Osteoblast (primary cell): ENCODE results near the gene TAGLN2. TPM values are rescaled to one million over a fixed set of nuclear protein-coding genes. Genes with fewer than 3 reads are reported as not detected.

Source experiments
- DNase-seq: peaks from one replicate; pipeline ENCODE4 v3.0.0; 2011; ENCODE audit warnings: low spot score, mixed read lengths; ENCODE audit not compliant: insufficient read length; ENCODE audit errors: missing footprints
- H2AFZ ChIP-seq: 2 replicates; pipeline ENCODE4 v1.6.0; 2011; ENCODE audit warnings: mild to moderate bottlenecking, low read length
- H3K27ac ChIP-seq: 2 replicates; pipeline ENCODE4 v1.5.1; 2011; ENCODE audit warnings: mild to moderate bottlenecking, low read depth, low read length, moderate library complexity
- H3K27me3 ChIP-seq: 2 replicates; pipeline ENCODE4 v1.6.0; 2012; ENCODE audit warnings: mild to moderate bottlenecking, control low read depth, inconsistent platforms, low read length, moderate library complexity; ENCODE audit not compliant: insufficient read depth
- H3K36me3 ChIP-seq: 2 replicates; pipeline ENCODE4 v1.5.1; 2011; ENCODE audit warnings: mild to moderate bottlenecking, low read length, control low read depth, moderate library complexity; ENCODE audit not compliant: insufficient read depth
- H3K4me1 ChIP-seq: 2 replicates; pipeline ENCODE4 v1.5.1; 2011; ENCODE audit warnings: mild to moderate bottlenecking, low read length, control low read depth, moderate library complexity; ENCODE audit not compliant: insufficient read depth
- H3K4me2 ChIP-seq: 2 replicates; pipeline ENCODE4 v1.6.0; 2011; ENCODE audit warnings: mild to moderate bottlenecking, low read length; ENCODE audit not compliant: insufficient read depth
- H3K4me3 ChIP-seq: fragments of 200-600 bp; sonication (generic); 3 replicates; pipeline ENCODE4 v1.5.1; 2012; ENCODE audit warnings: mild to moderate bottlenecking, low read length, inconsistent platforms; ENCODE audit not compliant: insufficient read depth
- H3K79me2 ChIP-seq: 2 replicates; pipeline ENCODE4 v1.6.0; 2012; ENCODE audit warnings: mild to moderate bottlenecking, low read length, control low read depth, inconsistent platforms; ENCODE audit not compliant: insufficient read depth
- H3K9me3 ChIP-seq: 2 replicates; pipeline ENCODE4 v1.5.1; 2011; ENCODE audit warnings: low read depth, low read length, control low read depth
- H4K20me1 ChIP-seq: 2 replicates; pipeline ENCODE4 v1.6.0; 2012; ENCODE audit warnings: mild to moderate bottlenecking, low read length, control low read depth; ENCODE audit not compliant: insufficient read depth
- CTCF ChIP-seq: IDR thresholded peaks from 2 replicates; pipeline ENCODE4 v1.5.1; 2011; ENCODE audit warnings: mild to moderate bottlenecking, low read depth, low read length, moderate library complexity; ENCODE audit errors: extremely low read depth
- total RNA-seq: library from RNA; depleted of rRNA; stranded (reverse); fragments of >200 nt; gene quantifications from 2 replicates; pipeline ENCODE4 v1.2.3, GENCODE V29; 2012

The TAGLN2 gene
- total RNA-seq, 1 donor = 159 TPM

- Histone ChIP-seq H3K36me3 (no peaks in the 10 kb centered on the region), H3K4me3 (no peak overlapping the region), H3K27me3 (no peaks in the 10 kb centered on the region), H3K9me3 (no peaks in the 10 kb centered on the region), H3K79me2 (no peaks in the 10 kb centered on the region), H2AFZ (no peak overlapping the region), H3K27ac (no peak overlapping the region), H3K4me1 (peaks cover 15% of the 10 kb centered on the region), H4K20me1 (no peaks in the 10 kb centered on the region), H3K4me2 (no peak overlapping the region)
- TF ChIP-seq CTCF = no peak
- no peak for DNase-seq
Observed at GRCh38 chr1:159895286-159895685, 30.0 kb downstream of the TAGLN2 start.

- Histone ChIP-seq H3K27me3 (no peaks in the 10 kb centered on the region), H3K4me2 (no peak overlapping the region), H4K20me1 (no peaks in the 10 kb centered on the region), H3K27ac (no peak overlapping the region), H3K4me3 (no peak overlapping the region), H3K4me1 (peaks cover 26% of the 10 kb centered on the region), H3K9me3 (no peaks in the 10 kb centered on the region), H3K36me3 (no peaks in the 10 kb centered on the region), H3K79me2 (no peaks in the 10 kb centered on the region), H2AFZ (no peak overlapping the region)
- no peak for TF ChIP-seq CTCF
- DNase-seq = no peak
Observed at GRCh38 chr1:159892944-159893343, 32.4 kb downstream of the TAGLN2 start.

- H3K27ac ChIP-seq = no peak overlapping the region
- no peak overlapping the region for H2AFZ ChIP-seq
- peak; percentile 90 for DNase-seq
- H3K9me3 ChIP-seq = no peaks in the 10 kb centered on the region
- H3K79me2 ChIP-seq = no peaks in the 10 kb centered on the region
- no peak overlapping the region for H3K4me3 ChIP-seq
- H3K27me3 ChIP-seq = no peaks in the 10 kb centered on the region
- H3K4me1 ChIP-seq = peaks cover 24% of the 10 kb centered on the region
- no peaks in the 10 kb centered on the region for H4K20me1 ChIP-seq
- no peaks in the 10 kb centered on the region for H3K36me3 ChIP-seq
- H3K4me2 ChIP-seq = no peak overlapping the region
- TF ChIP-seq CTCF = peak; percentile 100
Observed at GRCh38 chr1:159891275-159892157, 33.8 kb downstream of the TAGLN2 start.

GRCh38 chr1:159890390-159890789 lies 34.9 kb downstream of the TAGLN2 start:
- DNase-seq = no peak
- no peak overlapping the region for H3K4me3 ChIP-seq
- no peak for TF ChIP-seq CTCF
- no peaks in the 10 kb centered on the region for H3K9me3 ChIP-seq
- H2AFZ ChIP-seq = peak overlapping the region; percentile 84
- no peaks in the 10 kb centered on the region for H4K20me1 ChIP-seq
- no peaks in the 10 kb centered on the region for H3K79me2 ChIP-seq
- H3K27me3 ChIP-seq = no peaks in the 10 kb centered on the region
- H3K27ac ChIP-seq = peak overlapping the region; percentile 67
- peaks cover 17% of the 10 kb centered on the region for H3K4me1 ChIP-seq
- H3K36me3 ChIP-seq = no peaks in the 10 kb centered on the region
- peak overlapping the region; percentile 47 for H3K4me2 ChIP-seq
